ENCODE measurements around the gene PYGO2.

DNA sequence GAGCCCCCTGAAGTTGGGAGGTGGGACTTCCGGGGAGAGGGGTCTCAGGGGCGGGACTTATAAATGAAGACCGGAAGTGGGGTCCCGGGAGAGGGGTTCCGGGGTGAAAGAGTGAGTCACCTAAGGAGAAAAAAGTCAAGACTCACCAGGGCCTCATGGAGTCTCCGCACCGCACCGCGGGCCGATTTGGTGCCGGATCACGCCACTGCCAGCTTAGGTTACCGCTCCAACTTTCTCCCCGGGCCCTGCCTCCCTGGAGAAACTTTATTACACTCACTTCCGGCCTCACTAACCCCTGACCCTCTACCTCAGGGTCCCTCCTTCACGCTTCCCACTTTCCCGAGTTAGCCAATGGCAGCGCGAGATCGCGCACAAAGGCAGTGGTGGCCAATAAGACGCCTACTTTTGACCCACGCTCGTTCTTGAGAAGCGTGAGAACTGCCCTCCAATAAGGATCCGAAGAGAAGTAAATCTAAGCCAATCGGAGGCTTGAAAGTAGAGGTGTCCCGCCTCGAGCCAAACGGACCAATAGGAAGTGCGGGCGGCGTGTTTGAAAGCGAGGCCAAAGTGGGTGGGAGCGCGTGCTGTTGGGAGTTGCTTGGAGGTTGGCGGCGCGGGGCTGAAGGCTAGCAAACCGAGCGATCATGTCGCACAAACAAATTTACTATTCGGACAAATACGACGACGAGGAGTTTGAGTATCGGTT, 12.7 kb upstream of the PYGO2 start, which contains the start of gene CKS1B:
- TF ChIP-seq, protein P1, sequence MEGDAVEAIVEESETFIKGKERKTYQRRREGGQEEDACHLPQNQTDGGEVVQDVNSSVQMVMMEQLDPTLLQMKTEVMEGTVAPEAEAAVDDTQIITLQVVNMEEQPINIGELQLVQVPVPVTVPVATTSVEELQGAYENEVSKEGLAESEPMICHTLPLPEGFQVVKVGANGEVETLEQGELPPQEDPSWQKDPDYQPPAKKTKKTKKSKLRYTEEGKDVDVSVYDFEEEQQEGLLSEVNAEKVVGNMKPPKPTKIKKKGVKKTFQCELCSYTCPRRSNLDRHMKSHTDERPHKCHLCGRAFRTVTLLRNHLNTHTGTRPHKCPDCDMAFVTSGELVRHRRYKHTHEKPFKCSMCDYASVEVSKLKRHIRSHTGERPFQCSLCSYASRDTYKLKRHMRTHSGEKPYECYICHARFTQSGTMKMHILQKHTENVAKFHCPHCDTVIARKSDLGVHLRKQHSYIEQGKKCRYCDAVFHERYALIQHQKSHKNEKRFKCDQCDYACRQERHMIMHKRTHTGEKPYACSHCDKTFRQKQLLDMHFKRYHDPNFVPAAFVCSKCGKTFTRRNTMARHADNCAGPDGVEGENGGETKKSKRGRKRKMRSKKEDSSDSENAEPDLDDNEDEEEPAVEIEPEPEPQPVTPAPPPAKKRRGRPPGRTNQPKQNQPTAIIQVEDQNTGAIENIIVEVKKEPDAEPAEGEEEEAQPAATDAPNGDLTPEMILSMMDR (IDR thresholded peaks at IDR 0.05) = no peak
- peak in 1 of 2 donors; percentile 56 for TF ChIP-seq POLR2A (IDR thresholded peaks at IDR 0.05)
